ENCODE measurements around the gene LRRTM4. TPM values are rescaled to one million over a fixed set of nuclear protein-coding genes. Genes with fewer than 3 reads are reported as not detected.

The LRRTM4 gene
- total and polyA plus RNA-seq, 10 of the 15 experiments (the other 5 are each of a cell fraction or from before 2014, with no cell fraction given) = 0.01 to 1.0 TPM; not detected in 8

GRCh38 chr2:76849086-76849485, 673.1 kb downstream of the LRRTM4 start:
- Histone ChIP-seq H3K79me2 (ENCODE audit: control insufficient read depth, insufficient read depth, low read length) (no peaks in the 10 kb centered on the region), H2AFZ (ENCODE audit: control insufficient read depth, low read depth, low read length) (no peak overlapping the region), H3K27ac (ENCODE audit: control insufficient read depth, insufficient read depth) (no peak overlapping the region), H3K36me3 (ENCODE audit: control insufficient read depth in 2 of 2, insufficient read depth in 2 of 2, low read length in 1 of 2) (no peaks in the 10 kb centered on the region), H3K27me3 (replicated peaks in 1 of 2; ENCODE audit: control insufficient read depth in 2 of 2, insufficient read depth in 2 of 2, low read length in 1 of 2) (no peaks in the 10 kb centered on the region), H4K20me1 (ENCODE audit: control insufficient read depth, insufficient read depth) (no peaks in the 10 kb centered on the region), H3K4me1 (ENCODE audit: control insufficient read depth, insufficient read depth, low read length) (no peaks in the 10 kb centered on the region), H3K4me3 (no peak overlapping the region), H3K9ac (ENCODE audit: control insufficient read depth, insufficient read depth, low read length) (no peak overlapping the region), H3K4me2 (ENCODE audit: control insufficient read depth, insufficient read depth) (no peak overlapping the region), H3K9me3 (replicated peaks; ENCODE audit: control insufficient read depth, insufficient read depth, low read length) (no peaks in the 10 kb centered on the region)
- intact Hi-C loops (cut with micrococcal nuclease; ENCODE audit: unreplicated experiment) (no loop called here), in situ Hi-C loops (cut with MboI) (no loop called here)
- RAD21 ChIA-PET (ENCODE audit: unreplicated experiment) = no interaction called here
- no TSS peak for BruUV-seq (replicated peaks)
- SMC1A ChIA-PET (ENCODE audit: uncharacterized antibody, unreplicated experiment) = no interaction called here
- TF ChIP-seq BCL11A (IDR thresholded peaks at IDR 0.05; ENCODE audit: low read depth, low read length) = no peak
- TF ChIP-seq SUPT20H (IDR thresholded peaks at IDR 0.05; ENCODE audit: borderline replicate concordance, control insufficient read depth, low read depth, low read length) = no peak
- TF ChIP-seq GATAD2B (conservative IDR thresholded peaks at IDR 0.05; ENCODE audit: low read depth) = no peak
- no peak for TF ChIP-seq NR2C1 (IDR thresholded peaks at IDR 0.05)
- no peak for TF ChIP-seq CEBPZ (IDR thresholded peaks at IDR 0.05; ENCODE audit: low read depth, low read length)
- TF ChIP-seq CHD4 (IDR thresholded peaks at IDR 0.05) = no peak
- TF ChIP-seq NBN (IDR thresholded peaks at IDR 0.05) = no peak
- no peak for TF ChIP-seq ESRRA (IDR thresholded peaks at IDR 0.05; ENCODE audit: low read length)
- TF ChIP-seq STAT3 (IDR thresholded peaks at IDR 0.05; ENCODE audit: low read depth, low read length) = no peak
- TF ChIP-seq E2F4 (IDR thresholded peaks at IDR 0.05; ENCODE audit: low read depth, low read length) = no peak
- no peak for TF ChIP-seq POLR2A (IDR thresholded peaks at IDR 0.05; ENCODE audit: low read depth, low read length)
- no peak for TF ChIP-seq BHLHE40 (IDR thresholded peaks at IDR 0.05; ENCODE audit: borderline replicate concordance in 1 of 2, low read depth in 2 of 2, low read length in 1 of 2)
- no peak for TF ChIP-seq SMC3 (IDR thresholded peaks at IDR 0.05; ENCODE audit: borderline replicate concordance, low read length)
- no peak for TF ChIP-seq MXI1 (IDR thresholded peaks at IDR 0.05; ENCODE audit: low read depth, low read length)
- no peak for TF ChIP-seq SMAD5 (IDR thresholded peaks at IDR 0.05; ENCODE audit: low read depth)
- TF ChIP-seq PML (IDR thresholded peaks at IDR 0.05; ENCODE audit: low read length) = no peak
- TF ChIP-seq ZNF24 (IDR thresholded peaks at IDR 0.05) = no peak
- DNase-seq (ENCODE audit: low read depth, low spot score) (no peak), ATAC-seq (no peak), FAIRE-seq (no peak)
- POLR2A ChIA-PET = no interaction called here
- CTCF ChIA-PET = no interaction called here
- 0% methylated on average over 1 of the region's 1 CpG for WGBS (ENCODE audit: insufficient coverage, insufficient replicate concordance, low lambda C conversion rate, missing lambda C conversion rate)

Measured in GM12878 (cell line).